Tongue (tissue), 2 donors: ENCODE results near the gene GGT6. TPM values are rescaled to one million over a fixed set of nuclear protein-coding genes. Genes with fewer than 3 reads are reported as not detected.

Experiments
- DNase-seq: peaks from one replicate; pipeline ENCODE4 v3.0.0-alpha.2; 2015
- total RNA-seq: library from RNA; depleted of rRNA; stranded (reverse); fragments of >200 nt; gene quantifications from one replicate; pipeline ENCODE4 v1.2.3, GENCODE V29; 2014

Gene GGT6
- total RNA-seq, 1 donor from 2014 or later: 10.5 TPM

DNA sequence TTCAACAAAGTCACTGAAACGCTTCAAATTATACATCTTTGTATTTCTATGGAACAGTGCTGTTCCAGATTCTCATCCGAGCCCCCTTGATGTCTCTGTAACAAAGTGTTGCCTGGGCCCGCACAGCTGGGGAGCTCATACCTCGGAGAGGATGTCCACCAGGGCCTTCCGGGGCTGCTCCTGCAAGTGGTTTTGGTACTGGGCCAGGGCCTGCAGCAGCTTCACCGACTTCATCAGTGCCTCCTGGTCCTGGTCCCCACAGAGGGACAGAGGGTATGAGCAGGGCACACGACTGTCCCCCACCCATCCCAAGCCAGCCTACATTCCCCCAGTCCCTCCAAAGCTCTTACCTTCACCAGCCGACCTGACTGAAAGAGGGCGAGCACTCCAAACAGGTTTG, 6.7 kb downstream of the GGT6 start:
- no peak for DNase-seq

DNA sequence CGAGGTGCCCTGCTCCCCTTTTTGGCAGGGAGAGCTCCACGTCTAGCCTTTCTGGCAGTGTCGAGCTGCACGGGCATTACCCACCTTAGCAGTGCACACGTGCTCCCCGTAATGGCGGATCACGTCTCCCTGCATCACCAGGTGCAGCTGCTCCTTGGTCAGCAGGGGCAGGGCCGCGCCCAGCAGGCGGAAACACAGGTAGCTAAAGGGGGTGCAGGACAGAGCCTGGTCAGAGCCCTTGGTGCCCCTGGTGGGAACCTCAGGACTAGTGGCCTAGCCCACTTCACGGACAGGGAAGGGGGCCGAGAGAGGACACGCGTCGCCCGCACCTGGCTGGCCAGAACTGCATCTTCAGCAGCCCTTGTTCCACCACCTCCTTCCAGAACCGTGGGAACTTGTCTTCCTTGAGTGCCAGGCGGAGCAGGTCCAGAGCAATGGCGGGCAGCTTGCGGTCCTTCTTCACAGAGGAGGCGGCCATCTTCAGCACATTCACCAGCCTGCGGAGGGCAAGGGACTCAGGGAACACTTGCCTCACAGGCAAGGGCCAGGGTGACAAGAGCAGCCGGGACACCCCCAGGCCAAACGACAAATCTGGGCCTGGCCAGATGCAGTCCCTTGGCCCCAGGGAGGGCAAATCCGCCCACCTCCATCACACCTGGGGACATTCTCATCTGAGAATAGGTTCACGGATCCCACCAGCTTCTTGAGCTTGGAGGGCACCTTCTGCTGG, 8.4 kb downstream of the GGT6 start:
- no peak for DNase-seq

DNA sequence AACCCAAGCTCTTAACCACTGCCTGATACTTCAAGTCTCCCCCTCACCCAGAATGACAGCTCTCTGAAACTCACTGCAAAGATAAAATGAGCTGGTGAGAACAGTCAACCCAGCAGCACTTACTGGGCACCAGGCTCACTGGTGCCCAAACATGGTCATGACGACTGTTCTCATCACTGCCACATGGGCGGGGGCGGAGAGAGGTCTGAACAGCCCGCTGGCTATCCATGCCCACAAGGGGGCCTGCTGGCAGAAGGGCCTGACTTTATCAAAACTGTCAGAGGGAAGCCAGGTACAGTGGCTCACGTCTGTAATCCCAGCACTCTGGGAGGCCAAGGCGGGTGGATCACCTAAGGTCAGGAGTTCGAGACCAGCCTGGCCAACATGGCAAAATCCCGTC, 9.2 kb downstream of the GGT6 start:
- no peak for DNase-seq

DNA sequence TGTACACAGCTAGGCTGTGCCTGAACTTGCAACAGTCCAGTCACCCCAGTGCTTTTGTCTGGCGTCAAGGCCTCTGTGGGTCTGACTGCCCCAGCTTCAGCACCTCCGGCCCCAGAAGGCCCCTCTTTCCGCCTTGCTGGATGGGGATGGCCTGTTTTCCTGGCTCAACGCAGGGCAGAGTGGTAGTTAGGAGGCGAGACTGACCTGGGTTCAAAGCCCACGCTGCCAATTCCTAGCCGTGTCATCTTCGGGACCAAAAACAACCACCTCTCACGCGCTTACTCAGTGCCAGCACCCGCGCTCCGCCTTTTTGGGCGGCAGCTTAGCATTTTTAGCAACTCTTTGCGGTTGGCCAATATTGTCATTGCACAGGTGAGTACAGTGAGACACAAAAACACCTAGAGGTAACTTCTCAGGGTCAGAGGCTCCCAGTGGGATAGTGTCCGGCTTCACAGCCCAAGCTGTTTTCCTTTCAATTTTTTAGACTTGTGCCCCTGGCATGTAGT, 9.8 kb downstream of the GGT6 start:
- DNase-seq: no peak

DNA sequence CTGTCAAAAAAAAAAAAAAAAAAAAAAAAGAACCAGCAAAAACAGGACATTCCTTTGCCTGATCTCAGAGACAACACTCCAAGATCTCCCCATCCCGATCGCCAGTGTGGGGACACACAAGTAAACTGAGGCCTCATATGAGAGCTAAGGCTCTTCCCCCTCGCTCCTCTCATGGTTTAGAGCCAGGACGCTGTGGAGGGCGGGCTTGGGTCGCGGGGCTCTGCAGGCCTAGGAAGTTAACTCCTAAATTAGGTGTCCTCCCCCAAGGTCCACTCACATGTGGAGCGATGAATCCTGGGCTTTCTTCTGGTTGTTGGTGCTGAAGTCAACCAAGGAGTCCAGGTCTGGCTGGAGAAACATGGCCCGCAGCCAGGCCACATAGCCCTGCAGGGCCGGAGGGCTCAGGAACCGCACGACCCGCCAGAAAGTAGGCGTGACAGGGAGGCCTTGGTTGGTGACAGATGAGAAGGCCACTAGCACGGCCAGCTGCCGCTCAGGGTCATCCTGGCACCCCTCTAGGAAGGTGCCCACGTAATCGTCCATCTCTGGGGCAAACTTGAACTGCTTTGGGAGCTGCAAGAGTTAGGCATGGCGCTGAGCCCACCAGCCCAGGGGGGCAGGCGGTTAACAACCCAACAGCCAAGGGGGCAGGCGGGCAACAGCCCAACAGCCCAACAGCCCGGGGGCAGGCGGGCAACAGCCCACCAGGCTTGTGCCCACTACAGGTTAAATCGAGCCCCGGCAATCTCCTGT, 10.4 kb downstream of the GGT6 start:
- no peak for DNase-seq

DNA sequence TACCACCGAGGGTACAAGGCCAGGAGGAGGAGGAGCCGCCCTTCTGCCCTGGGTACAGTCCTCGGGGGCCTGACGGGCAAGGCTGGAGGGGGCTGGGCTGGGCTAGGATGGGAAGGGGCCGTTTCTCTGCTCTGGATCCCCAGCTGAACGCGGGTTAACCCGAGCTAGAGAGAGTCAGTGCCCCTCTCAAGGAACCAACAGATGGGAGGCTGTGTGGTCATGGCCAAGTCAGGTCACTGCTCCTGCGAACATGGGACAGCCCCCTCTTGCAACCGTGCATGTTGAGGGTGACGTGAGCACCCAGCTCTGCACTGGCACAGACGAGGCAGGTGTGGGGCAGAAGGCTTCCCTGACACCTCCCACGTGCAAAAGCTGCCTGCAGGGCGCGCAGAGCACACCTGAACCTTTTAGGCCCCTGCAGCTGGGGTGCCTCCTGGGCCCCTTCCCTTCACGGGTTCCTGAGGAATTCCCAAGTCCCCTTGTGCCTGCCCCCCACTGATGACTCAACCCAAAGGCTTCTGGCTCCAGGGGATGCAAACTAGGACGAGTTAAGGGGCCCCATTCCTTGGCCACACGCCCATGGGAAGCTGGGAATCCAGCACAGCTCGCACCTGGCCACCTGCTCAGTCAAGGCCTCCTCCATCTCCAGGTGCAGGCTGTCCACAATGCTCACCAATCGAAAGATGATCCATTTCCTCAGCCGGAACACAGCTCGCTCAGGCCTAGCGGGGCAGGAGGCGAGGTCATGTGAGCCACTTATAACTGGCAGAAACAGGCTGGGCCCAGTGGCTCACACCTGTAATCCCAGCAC, 11.5 kb downstream of the GGT6 start:
- DNase-seq: no peak

DNA sequence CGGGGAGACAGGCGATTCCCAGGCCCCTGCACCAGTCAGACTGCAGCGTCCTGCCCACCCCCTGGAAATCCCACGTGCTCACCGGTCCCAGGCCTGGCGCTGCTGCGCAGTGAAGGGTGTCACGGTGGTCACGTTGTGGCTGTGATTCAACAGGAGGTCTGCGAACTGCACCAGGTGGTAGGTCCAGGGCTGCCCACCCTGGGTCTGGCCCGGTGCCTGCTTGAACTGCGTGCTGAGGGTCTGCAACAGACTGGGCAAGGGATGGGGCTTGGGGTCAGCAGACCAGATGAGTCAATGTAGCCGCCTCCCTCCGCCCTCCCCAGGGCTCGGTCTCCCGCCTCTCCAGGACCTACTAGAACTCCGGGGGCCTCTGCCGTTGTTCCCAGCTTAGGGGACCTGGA, 12.3 kb downstream of the GGT6 start:
- no peak for DNase-seq

DNA sequence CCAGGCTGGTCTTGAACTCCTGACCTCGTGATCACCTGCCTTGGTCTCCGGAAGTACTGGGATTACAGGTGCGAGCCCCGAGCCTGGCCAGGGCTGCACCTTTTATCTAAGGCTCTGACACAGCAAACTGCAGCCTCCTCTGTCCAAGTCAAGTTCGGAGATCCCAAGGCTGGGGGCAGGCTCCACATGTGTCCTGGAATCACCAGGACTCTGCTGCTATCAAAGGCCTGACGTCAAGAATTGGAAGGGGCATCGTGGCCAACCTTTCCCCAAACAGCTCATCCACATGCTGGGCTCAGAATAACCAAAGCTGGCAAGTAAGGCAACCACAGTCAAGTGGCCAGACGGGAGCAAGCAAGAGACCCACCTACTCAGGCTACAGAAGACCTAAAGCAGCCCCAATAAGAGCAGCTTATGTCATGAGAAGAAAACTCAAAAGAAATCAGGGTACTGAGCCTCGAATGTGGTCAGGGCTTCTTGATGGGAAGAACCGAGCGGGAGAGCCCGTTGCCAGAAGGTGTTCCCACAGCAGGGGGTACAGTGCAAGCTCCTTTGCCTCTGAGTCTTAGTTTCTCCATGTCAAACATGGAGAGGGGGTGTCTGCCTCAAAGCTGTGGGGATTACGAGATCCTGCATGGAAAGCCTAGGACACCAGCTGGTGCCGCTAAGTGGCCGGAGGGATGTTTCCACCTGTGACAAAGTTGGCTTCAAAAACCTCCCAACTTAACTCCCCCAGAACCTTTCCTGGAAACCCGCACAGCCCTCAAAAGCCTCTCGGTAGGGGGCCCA, 13.1 kb downstream of the GGT6 start:
- no peak for DNase-seq

DNA sequence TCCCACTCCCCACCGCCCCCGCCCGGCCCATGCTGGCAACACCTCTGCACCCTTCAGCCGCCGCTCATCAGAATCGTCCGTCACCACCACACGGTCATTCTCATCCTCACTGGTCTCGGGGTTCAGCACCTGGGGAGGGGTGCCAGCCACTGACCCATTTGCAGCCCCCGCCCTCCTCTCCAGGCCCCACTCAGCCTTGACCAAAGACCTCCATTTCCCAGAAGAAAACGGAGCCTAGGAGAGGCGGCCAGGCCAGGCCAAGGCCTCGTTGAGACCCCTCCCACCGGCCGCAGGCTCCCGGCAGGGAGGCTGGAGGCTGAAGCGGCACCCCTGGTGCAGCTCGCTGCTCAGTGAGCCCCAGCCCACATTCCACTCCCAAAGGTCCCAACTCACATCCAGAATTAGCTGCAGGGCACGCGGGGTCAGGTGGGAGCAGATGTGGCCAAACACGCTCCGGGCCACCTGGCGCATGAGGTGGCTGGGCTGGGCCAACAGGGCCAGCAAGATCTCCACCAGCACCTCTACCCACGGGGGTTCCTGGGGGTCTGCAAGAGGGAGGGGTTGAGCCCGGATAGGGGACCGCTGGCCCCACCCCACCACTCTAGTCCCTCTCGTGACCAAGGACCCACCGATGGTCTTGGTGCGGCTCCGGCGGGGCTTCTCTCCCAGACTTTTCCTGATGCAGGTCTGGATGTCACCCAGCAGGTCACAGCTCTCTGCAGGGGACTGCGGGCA, 15.0 kb downstream of the GGT6 start:
- DNase-seq: no peak

DNA sequence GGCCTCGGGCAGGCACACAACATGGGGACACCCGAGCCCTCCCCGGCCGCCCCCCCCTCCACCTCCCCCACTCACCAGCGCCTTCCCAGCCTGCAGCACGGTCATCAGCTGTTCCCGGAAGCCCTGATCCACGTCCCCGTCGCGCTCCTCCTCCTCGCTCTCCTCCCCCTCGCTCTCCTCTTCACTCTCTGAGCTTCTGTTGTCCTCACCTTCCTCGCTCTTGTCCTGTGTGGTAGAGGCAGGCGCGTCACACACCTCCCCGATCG, 15.5 kb downstream of the GGT6 start:
- DNase-seq: no peak

DNA sequence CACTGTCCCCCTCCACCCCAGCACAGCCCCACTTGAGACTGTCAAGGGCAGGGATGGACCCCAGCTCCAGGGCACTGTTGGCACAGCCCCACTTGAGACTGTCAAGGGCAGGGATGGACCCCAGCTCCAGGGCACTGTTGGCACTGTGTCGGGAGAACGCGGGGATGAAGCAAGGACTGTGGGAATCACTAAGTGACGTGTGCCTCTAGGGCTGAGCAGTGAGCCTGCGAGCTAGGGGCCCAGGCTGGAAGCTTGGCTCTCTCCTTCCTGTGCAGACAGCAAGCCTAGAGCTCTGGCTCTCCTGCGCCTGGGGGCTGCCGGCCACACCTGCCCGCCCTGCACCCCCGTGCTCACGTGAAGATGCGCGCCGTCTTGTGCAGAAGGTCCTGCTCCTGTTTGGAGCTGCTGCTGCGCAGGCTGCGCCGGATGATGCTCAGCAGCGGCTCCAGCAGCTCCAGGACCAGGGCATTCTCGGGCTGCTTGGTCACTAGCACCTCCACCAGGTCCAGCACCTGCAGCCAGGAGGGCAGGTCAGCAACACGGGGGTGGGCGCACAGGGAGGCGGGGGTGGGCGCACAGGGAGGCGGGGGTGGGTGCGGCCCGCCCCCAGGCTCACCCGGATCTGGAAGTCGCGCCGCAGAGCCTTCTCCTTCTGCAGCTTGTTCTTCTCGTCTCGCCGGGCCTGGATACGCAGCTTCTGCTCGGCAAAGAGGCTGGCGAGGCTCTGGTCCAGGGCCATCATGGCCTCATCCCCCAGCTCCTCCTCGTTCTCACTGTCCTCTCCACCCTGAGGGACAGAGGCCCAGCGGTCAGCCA, 16.0 kb downstream of the GGT6 start:
- no peak for DNase-seq

DNA sequence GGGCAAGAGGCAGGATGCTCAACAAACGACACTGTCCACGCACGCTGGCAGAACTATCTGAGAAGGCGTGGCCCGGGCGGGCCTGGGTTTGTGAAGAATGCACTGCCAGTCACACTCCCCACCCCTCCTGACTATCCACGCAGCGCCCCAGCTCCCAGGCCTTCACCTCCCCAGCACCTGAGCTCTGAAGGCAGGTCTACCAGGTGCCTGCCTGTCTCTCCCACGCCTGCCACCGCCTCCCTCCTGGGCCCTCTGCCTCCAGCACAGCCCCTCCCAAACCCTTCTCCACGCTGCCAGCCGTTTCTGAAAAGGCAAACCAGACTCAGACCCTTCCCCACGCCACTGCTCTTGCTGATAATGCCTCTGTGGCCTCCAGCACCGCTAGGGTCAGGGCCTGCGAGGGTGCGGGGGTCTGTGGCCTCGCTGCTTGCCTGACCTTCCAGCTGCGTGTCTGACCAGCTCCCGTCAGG, 16.8 kb downstream of the GGT6 start:
- no peak for DNase-seq

DNA sequence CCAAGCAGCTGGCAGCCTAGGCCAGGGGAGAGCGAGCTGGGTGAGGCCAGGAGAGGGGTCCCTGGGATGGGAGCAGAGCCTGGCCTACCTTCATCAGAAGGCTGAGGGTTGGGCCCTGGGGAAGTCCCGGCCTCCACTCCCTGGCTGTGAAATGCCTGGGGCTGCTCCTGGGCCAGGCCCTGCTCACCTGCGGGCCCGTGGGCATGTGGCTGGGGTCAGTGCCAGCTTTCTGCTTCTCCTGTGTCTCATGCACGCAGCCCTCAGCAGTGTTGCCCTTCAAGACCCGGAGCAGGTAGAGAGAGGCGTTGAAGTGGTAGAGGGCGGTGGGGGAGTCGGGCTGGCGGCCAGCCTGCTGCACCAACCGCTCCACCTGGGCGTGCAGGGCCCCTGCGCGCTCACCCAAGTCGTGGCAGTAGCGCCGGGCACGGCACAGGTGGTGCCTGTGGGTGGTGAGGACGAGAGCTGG, 17.6 kb downstream of the GGT6 start:
- no peak for DNase-seq

DNA sequence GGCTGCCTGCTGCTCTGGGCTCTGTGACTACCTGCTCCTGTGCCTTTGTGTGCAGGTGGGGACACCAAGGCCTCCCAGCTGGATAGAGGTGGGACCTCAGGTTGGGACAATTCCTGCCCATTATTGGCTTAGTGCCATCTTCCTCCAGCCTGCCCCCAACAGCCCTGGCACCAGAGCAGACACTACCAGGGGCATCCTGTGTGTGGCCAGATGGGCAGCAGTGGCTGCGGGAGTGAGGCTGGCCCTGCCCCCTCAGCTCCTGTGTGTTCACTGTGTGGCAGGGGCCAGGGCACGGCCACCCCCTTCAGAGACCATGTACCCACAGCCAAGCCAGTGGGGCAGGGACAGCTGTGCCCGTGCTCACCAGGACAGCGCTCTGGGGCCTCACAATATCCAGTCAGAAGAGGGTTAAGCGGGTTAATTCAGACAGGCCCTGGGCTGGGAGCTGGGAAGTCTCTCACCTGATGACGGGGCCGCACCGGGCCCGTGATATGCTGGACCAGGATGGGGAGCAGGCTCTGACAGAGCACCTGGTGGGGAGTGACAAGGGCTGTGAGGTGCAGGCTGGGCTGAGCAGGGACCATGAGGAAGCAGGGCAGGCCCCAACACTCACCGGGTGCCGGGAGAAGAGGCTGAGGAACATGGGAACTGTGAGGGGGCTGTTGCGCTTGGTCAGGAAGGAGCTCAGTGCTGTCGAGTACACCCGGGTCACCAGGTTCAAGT, 18.2 kb downstream of the GGT6 start:
- no peak for DNase-seq

DNA sequence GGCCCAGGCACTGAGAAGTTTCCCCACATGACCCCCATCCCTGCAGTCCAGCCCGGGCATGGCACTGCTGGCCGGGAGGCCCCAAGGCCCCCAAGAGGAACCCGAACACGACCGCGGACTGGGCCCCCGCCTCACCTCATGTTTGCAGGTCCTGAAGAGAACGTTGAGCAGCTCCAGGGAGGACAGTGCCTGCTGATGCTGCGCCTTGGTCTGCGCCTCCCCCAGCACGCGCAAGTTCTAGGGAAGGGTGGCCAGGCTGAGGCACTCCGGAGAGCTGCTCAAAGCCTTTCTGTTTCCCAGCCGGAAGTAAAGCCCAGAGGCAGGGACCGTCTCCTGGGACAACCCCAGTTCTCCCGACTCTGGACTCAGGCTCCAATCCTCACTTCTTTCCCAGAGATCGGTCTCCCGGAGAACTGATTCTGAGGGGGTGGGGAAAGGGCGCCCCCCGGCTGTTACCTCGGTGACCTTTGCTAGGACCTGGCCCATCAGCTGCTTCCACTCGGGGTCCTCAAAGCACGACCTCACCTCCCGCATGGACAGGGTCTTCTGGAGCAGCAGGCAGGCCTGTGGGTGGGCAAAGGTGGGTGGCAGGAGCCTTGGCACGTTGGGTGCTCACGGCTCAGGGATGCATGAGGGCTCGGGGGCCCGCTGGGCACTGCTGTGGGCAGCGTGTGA, 18.9 kb downstream of the GGT6 start:
- no peak for DNase-seq

DNA sequence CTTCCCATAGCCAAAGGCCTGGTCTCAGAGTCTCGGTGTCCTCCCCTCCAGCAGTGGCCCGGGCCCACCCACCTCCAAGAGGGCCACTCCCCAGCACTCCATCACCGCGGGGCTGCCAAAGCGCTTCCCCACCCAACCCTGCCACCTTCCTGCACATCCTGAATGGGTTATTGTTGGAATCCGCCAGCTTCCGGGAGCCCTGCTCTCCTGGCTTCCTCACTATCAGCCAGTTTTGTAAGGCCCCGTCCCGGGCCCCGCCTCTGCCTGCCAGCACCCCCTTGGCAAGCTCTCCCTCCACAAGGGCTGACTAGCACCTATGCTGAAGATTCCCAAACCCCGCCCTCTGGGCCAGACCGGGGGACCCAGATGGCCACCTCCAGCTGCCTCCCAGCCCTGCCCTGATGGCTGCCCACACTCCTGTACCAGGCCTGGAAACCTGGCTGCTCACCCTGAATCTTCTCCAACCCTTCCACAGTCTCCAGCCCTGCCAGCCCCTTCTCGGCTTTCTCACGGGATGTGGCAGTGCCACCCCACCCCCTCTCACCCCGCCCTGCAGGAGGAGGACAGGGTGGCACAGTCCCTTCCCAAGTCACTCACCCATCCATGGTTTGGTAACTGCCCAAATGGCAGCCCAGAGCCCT, 19.6 kb downstream of the GGT6 start:
- no peak for DNase-seq

DNA sequence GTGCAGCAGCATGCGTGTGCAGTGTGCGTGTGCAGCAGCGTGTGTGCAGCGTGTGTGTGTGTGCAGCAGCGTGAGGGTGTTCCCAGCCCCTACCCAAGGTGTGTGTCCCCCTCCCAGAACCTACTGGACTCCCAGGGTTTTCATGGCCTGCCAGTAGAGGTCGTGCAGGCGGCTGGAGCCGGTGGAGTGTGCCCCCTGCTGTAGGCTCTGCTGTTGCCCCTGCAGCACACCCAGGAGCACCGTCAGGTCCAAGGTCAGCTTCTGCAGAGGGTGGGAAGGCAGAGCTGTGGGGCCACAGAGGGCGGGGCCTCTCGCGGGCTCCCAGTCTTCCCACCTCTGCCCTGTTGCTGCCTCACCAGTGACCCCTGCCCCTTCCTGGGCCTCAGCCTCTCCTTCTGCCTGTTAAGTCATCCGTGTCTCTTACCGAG, 20.1 kb downstream of the GGT6 start:
- DNase-seq: no peak

DNA sequence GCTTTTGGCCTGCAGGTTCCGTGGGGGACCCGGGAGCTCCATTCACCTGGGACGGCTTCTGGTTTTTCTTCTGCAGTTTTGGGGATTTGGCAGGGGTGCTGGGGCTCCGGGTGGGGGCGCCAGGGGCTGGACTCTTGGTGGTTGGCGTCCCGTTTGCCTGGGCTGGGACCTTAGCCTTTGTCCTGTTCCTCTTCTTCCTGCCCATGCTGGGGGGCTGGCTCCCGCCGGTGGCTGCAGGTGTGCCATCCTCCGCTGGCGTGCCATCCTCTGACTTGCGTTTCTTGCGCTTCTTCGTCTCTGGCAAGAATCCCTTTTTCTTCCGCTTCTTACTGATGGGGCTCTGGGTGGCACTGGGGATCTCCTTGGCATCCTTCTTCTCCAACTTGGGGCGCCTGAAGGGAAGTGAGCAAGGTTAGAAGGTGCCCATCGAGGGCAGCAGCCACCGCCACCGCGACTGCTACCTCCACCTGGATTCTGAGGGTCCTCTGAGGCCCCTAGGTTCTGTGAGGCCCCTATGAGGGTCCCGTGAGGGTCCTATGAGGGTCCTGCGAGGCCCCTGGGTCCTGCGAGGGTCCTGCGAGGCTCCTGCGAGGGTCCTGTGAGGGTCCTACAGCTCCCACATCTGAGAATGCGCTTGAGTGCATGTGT, 20.7 kb downstream of the GGT6 start:
- DNase-seq: no peak
